OCI-LY7 (cell line): Measurements from ENCODE around the gene MPV17L2. TPM values are rescaled to one million over a fixed set of nuclear protein-coding genes. Genes with fewer than 3 reads are reported as not detected.

Experiments
- BruUV-seq: library from RNA; stranded (reverse); fragments of 400-500 nt; replicated peaks from 2 replicates; lab custom pipeline; 2021; lab: Mats Ljungman, UMichigan
- CTCF ChIA-PET: fragments of 300-600 bp; sonication (Branson Sonifier 250); formaldehyde crosslinking; loops from one replicate; lab custom pipeline; 2022; ENCODE audit warnings: antibody characterized with exemption; ENCODE audit not compliant: unreplicated experiment; lab: Charles Lee
- POLR2A ChIA-PET: fragments of 300-600 bp; sonication (Branson Sonifier 250); formaldehyde crosslinking; loops from one replicate; lab custom pipeline; 2022; ENCODE audit warnings: antibody characterized with exemption; lab: Charles Lee
- DNase-seq: peaks from one replicate; pipeline ENCODE4 v3.0.0-alpha.2; 2015; ENCODE audit warnings: low spot score
- H2AFZ ChIP-seq: fragments of 200-600 bp; sonication (generic), shearing (Covaris generic); 2 replicates; pipeline ENCODE4 v1.6.1; 2014; ENCODE audit warnings: mild to moderate bottlenecking, antibody characterized with exemption, low read length, moderate library complexity
- H3K27ac ChIP-seq: fragments of 200-600 bp; sonication (generic); 2 replicates; pipeline ENCODE4 v1.5.1; 2014; ENCODE audit warnings: mixed run types, low read depth, mild to moderate bottlenecking, moderate library complexity, low read length, inconsistent platforms; ENCODE audit not compliant: poor library complexity, severe bottlenecking
- H3K36me3 ChIP-seq: fragments of 200-600 bp; sonication (generic); 2 replicates; pipeline ENCODE4 v1.6.1; 2014; ENCODE audit warnings: mild to moderate bottlenecking, antibody characterized with exemption, low read length, moderate library complexity, mixed read lengths; ENCODE audit not compliant: insufficient read depth
- H3K4me1 ChIP-seq: fragments of 200-600 bp; sonication (generic); 2 replicates; pipeline ENCODE4 v1.5.1; 2014; ENCODE audit warnings: mild to moderate bottlenecking, low read length; ENCODE audit not compliant: insufficient read depth, poor library complexity, severe bottlenecking
- H3K4me2 ChIP-seq: fragments of 200-600 bp; sonication (generic); 2 replicates; pipeline ENCODE4 v1.6.1; 2014; ENCODE audit warnings: mild to moderate bottlenecking, low read length
- H3K4me3 ChIP-seq: fragments of 200-600 bp; sonication (generic); 2 replicates; pipeline ENCODE4 v1.5.1; 2014; ENCODE audit warnings: mild to moderate bottlenecking, low read depth, low read length; ENCODE audit not compliant: poor library complexity, severe bottlenecking
- H3K79me2 ChIP-seq: fragments of 200-600 bp; sonication (generic); 2 replicates; pipeline ENCODE4 v1.6.1; 2016; ENCODE audit warnings: low read depth, mild to moderate bottlenecking, low read length, moderate library complexity, mixed read lengths; ENCODE audit not compliant: insufficient read depth
- H3K9me2 ChIP-seq: fragments of 200-600 bp; sonication (generic); 2 replicates; pipeline ENCODE4 v1.6.1; 2016; ENCODE audit warnings: mild to moderate bottlenecking, low read length, mixed read lengths; ENCODE audit not compliant: insufficient read depth
- H3K9me3 ChIP-seq: fragments of 200-600 bp; sonication (generic); 2 replicates; pipeline ENCODE4 v1.6.1; 2014; ENCODE audit warnings: mild to moderate bottlenecking, mixed run types, low read length, mixed read lengths
- H4K20me1 ChIP-seq: fragments of 200-600 bp; sonication (generic); 2 replicates; pipeline ENCODE4 v1.6.1; 2014; ENCODE audit warnings: mild to moderate bottlenecking, antibody characterized with exemption, low read length, moderate library complexity, mixed read lengths; ENCODE audit not compliant: insufficient read depth
- CTCF ChIP-seq: fragments of 200-600 bp; sonication (generic); conservative IDR thresholded peaks from 2 replicates; pipeline ENCODE4 v1.5.1; 2014; ENCODE audit warnings: mild to moderate bottlenecking, antibody characterized with exemption, low read length, moderate library complexity, mixed read lengths
- EZH2phosphoT487 ChIP-seq: fragments of 200-600 bp; sonication (generic); IDR thresholded peaks from 2 replicates; pipeline ENCODE4 v1.6.1; 2018; ENCODE audit warnings: low read depth, borderline replicate concordance, mild to moderate bottlenecking, mixed run types, antibody characterized with exemption, low read length, moderate library complexity, mixed read lengths
- intact Hi-C: fragments of 100-400 bp; cut with micrococcal nuclease; formaldehyde crosslinking; loops from one replicate; pipeline ENCODE4 v1.10.0; 2022; ENCODE audit not compliant: unreplicated experiment
- total RNA-seq, 2 experiments: library from RNA; depleted of rRNA in 1 of 2; stranded (reverse); fragments of >200 nt in 1 of 2; shearing (Covaris generic) in 1 of 2; gene quantifications; 2 replicates each; pipeline ENCODE4 v1.2.3, GENCODE V29; 2014 to 2022

The MPV17L2 gene
- total RNA-seq, 2 experiments from 2014 or later, result 22.6 to 23.7 TPM

DNA sequence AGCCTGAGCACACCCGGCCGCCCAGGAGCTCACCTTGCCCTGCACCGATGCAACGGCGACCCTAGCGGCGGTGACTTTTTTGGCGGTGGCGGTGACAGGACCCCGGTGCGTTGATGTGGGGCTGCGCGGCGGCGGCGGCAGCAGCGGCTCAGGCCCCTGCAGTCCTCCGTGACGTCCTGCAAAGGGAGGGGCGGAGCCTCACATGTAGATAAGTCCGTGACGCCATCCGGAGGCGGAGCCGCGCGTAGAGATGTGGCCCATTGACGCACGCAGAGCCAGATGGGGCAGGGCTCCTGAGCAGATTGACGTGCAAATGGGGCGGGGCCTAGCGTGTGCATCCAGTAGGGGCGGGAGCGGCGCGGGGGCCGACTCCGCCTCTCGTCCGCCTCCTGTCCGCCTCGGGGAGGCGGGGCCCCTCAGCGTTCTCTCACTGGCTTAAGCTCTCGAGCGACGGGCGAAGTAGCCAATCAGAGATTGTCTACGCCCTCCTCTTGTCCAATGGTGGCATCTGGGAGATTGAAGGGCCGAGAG is 10.9 kb downstream of the MPV17L2 start, which contains the start of gene RAB3A:
RAB3A (minus strand) TSS at position 180 of the 531 bp plus-strand sequence. CDS start 1,302 bp downstream, outside the sequence.
- peaks cover 35% of the 10 kb centered on the region for H3K36me3 ChIP-seq
- peaks cover 32% of the 10 kb centered on the region for H3K79me2 ChIP-seq
- H3K9me2 ChIP-seq, result no peaks in the 10 kb centered on the region
- ChIA-PET POLR2A (interaction anchor here (0.6 to 2.7 kb wide), 4 partner anchors 11 to 958 kb away, joined by 3 to 8 read pairs (median 4); partner anchors contain the start of gene MPV17L2), CTCF (interaction anchor here (0.6 to 1.0 kb wide), 3 partner anchors 41 to 125 kb away, joined by 3 to 6 read pairs (median 4); partner anchors contain the start of gene JUND)
- no peaks in the 10 kb centered on the region; the same call in 1 of the 2 replicates for H4K20me1 ChIP-seq
- peak within 1 kb of the TSS; percentile 87 for H3K4me3 ChIP-seq
- H3K4me2 ChIP-seq, result peak within 1 kb of the TSS; percentile 94
- H3K27ac ChIP-seq, result peak within 1 kb of the TSS; percentile 84
- intact Hi-C loops, result loop anchor here (2.0 kb wide), 2 partner anchors 75 to 119 kb away; partner anchors contain the start of gene LSM4
- peak; percentile 100 for DNase-seq
- H3K4me1 ChIP-seq, result peaks cover 29% of the 10 kb centered on the region
- H3K9me3 ChIP-seq, result no peaks in the 10 kb centered on the region
- peak within 1 kb of the TSS; percentile 41; the same call in 1 of the 2 replicates for H2AFZ ChIP-seq
- no TSS peak for BruUV-seq
- TF ChIP-seq CTCF (no peak), EZH2phosphoT487 (no peak)

DNA sequence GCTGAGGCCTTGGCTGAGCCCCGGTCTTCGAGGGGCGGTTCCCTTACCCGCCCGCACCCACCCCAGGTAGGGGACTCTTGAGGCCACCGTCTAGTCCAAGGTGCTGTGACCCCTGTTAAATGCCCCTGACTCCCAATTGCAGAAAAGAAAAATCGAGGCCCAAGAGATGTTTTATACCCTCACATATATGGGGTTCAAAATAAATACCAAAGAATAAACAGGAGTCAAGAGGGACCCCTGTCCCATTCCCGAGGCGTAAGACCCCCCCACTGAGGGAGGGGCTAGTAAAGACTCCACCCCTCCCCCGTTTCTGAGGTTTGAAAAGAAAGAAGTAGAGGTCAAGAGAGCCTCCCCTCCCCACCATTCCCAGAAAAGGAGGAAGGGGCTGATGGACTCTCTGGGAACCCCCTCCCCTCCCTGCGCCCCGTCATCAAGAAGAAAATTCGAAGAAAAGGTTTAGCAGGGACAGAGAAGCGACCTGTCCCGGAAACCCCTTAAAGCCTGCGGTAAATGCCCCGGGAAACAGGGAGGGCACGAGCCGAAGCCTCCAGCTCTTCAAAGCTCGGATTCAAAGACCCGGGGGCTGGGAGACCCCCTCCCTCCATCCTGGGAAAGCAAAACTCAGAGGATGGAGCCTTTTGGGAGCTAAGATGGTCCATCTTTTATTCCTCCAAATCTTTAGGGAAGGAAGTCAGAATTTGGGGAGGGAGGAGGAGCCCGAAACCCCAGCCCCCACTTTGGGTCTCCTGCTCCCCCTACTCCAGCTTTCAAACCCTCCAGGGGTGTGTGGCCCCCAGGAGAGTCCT is 11.6 kb downstream of the MPV17L2 start:
- Histone ChIP-seq H3K9me3 (no peaks in the 10 kb centered on the region), H3K4me2 (peak overlapping the region; percentile 94), H3K79me2 (peaks cover 32% of the 10 kb centered on the region), H3K27ac (peak overlapping the region; percentile 84), H2AFZ (peak overlapping the region; percentile 41; the same call in 1 of the 2 replicates), H3K36me3 (peaks cover 28% of the 10 kb centered on the region), H4K20me1 (no peaks in the 10 kb centered on the region; the same call in 1 of the 2 replicates), H3K4me1 (peaks cover 29% of the 10 kb centered on the region), H3K9me2 (no peaks in the 10 kb centered on the region), H3K4me3 (peak overlapping the region; percentile 87)
- TSS peak; percentile 96 for BruUV-seq
- intact Hi-C loops, result loop anchor here (2.0 kb wide), 2 partner anchors 74 to 118 kb away; partner anchors contain the start of gene LSM4
- ChIA-PET CTCF (interaction anchor here (0.6 to 1.4 kb wide), 4 partner anchors 40 to 124 kb away, joined by 3 to 4 read pairs (median 3); partner anchors contain the start of gene JUND), POLR2A (interaction anchor here (0.6 to 2.7 kb wide), 10 partner anchors 10 to 419 kb away, joined by 3 to 8 read pairs (median 4); partner anchors contain the start of genes JUND and MPV17L2)
- TF ChIP-seq EZH2phosphoT487 (no peak), CTCF (no peak)
- no peak for DNase-seq
